Renal pelvis (tissue), 12 donors: ENCODE data around the gene DUSP3. TPM values are rescaled to one million over a fixed set of nuclear protein-coding genes. Genes with fewer than 3 reads are reported as not detected.

Experiments used
- DNase-seq: peaks from one replicate; pipeline ENCODE4 v3.0.0-alpha.2; 2013
- long read RNA-seq, 16 experiments: transcript quantifications; one replicate each; lab custom pipeline, GENCODE V29; 2026
- polyA plus RNA-seq, 3 donors: library from polyadenylated mRNA; unstranded; fragments of 120-200 nt; gene quantifications; one replicate each; pipeline ENCODE4 v1.2.1, GENCODE V29; 2013; ENCODE audit not compliant: insufficient read length in 3 of 3

DUSP3 gene
- 10 to 100 TPM; 58.0 to 59.0 (median 58.2) TPM for polyA plus RNA-seq
- long read RNA-seq, donor 1, full-length matches to known transcripts = 22 of 22 reads
- long read RNA-seq, donor 1, partial matches to known transcripts = 0 of 22 reads
- long read RNA-seq, donor 1, other reads (novel, unspliced or antisense) = 0 of 22 reads
- long read RNA-seq, donor 2, full-length matches to known transcripts = 16 of 16 reads
- long read RNA-seq, donor 2, partial matches to known transcripts = 0 of 16 reads
- long read RNA-seq, donor 2, other reads (novel, unspliced or antisense) = 0 of 16 reads
- long read RNA-seq, donor 3, full-length matches to known transcripts = 23 of 55 reads
- long read RNA-seq, donor 3, partial matches to known transcripts = 32 of 55 reads
- long read RNA-seq, donor 3, other reads (novel, unspliced or antisense) = 0 of 55 reads
- long read RNA-seq, donor 4, full-length matches to known transcripts = 22 of 22 reads
- long read RNA-seq, donor 4, partial matches to known transcripts = 0 of 22 reads
- long read RNA-seq, donor 4, other reads (novel, unspliced or antisense) = 0 of 22 reads
- long read RNA-seq, donor 5, full-length matches to known transcripts = 11 of 11 reads
- long read RNA-seq, donor 5, partial matches to known transcripts = 0 of 11 reads
- long read RNA-seq, donor 5, other reads (novel, unspliced or antisense) = 0 of 11 reads
- long read RNA-seq, donor 6, full-length matches to known transcripts = 22 of 28 reads
- long read RNA-seq, donor 6, partial matches to known transcripts = 6 of 28 reads
- long read RNA-seq, donor 6, other reads (novel, unspliced or antisense) = 0 of 28 reads
- long read RNA-seq, donor 7, full-length matches to known transcripts = 26 of 42 reads
- long read RNA-seq, donor 7, partial matches to known transcripts = 16 of 42 reads
- long read RNA-seq, donor 7, other reads (novel, unspliced or antisense) = 0 of 42 reads
- long read RNA-seq, donor 8, full-length matches to known transcripts = 7 of 7 reads
- long read RNA-seq, donor 8, partial matches to known transcripts = 0 of 7 reads
- long read RNA-seq, donor 8, other reads (novel, unspliced or antisense) = 0 of 7 reads
- long read RNA-seq, donor 9, full-length matches to known transcripts = 28 of 28 reads
- long read RNA-seq, donor 9, partial matches to known transcripts = 0 of 28 reads
- long read RNA-seq, donor 9, other reads (novel, unspliced or antisense) = 0 of 28 reads
- long read RNA-seq, donor 10, full-length matches to known transcripts = 9 of 9 reads
- long read RNA-seq, donor 10, partial matches to known transcripts = 0 of 9 reads
- long read RNA-seq, donor 10, other reads (novel, unspliced or antisense) = 0 of 9 reads
- long read RNA-seq, donor 11, full-length matches to known transcripts = 13 of 29 reads
- long read RNA-seq, donor 11, partial matches to known transcripts = 16 of 29 reads
- long read RNA-seq, donor 11, other reads (novel, unspliced or antisense) = 0 of 29 reads
- long read RNA-seq, donor 12, full-length matches to known transcripts = 32 of 32 reads
- long read RNA-seq, donor 12, partial matches to known transcripts = 0 of 32 reads
- long read RNA-seq, donor 12, other reads (novel, unspliced or antisense) = 0 of 32 reads
- long read RNA-seq, donor 13, full-length matches to known transcripts = 12 of 12 reads
- long read RNA-seq, donor 13, partial matches to known transcripts = 0 of 12 reads
- long read RNA-seq, donor 13, other reads (novel, unspliced or antisense) = 0 of 12 reads
- long read RNA-seq, donor 14 = 0 reads
- long read RNA-seq, donor 15 = 0 reads
- long read RNA-seq, donor 16, full-length matches to known transcripts = 24 of 31 reads
- long read RNA-seq, donor 16, partial matches to known transcripts = 7 of 31 reads
- long read RNA-seq, donor 16, other reads (novel, unspliced or antisense) = 0 of 31 reads

- peak; percentile 94 for DNase-seq
Observed at GRCh38 chr17:43778337-43779144, at the start of gene DUSP3. Gene DUSP3 (minus strand): TSS chr17:43778977. CDS start chr17:43778924, 53 bp downstream.

- no peak for DNase-seq
Observed at GRCh38 chr17:43827596-43827995, 48.8 kb upstream of the DUSP3 start.

GRCh38 chr17:43826206-43826605 is 47.4 kb upstream of the DUSP3 start:
- no peak for DNase-seq

GRCh38 chr17:43825567-43825966 is 46.8 kb upstream of the DUSP3 start:
- no peak for DNase-seq

- DNase-seq = no peak
Observed at GRCh38 chr17:43823350-43824084, 44.7 kb upstream of the DUSP3 start.

GRCh38 chr17:43822570-43823190 is 43.9 kb upstream of the DUSP3 start:
- no peak for DNase-seq

- DNase-seq = no peak
Observed at GRCh38 chr17:43820759-43821158, 42.0 kb upstream of the DUSP3 start.

GRCh38 chr17:43818966-43819365 is 40.2 kb upstream of the DUSP3 start:
- no peak for DNase-seq

GRCh38 chr17:43817826-43818225 is 39.0 kb upstream of the DUSP3 start:
- no peak for DNase-seq

- DNase-seq = no peak
Observed at GRCh38 chr17:43816336-43817320, 37.9 kb upstream of the DUSP3 start.

GRCh38 chr17:43814714-43815113 is 35.9 kb upstream of the DUSP3 start:
- DNase-seq = no peak

- no peak for DNase-seq
Observed at GRCh38 chr17:43814026-43814425, 35.2 kb upstream of the DUSP3 start.

GRCh38 chr17:43813386-43813785 is 34.6 kb upstream of the DUSP3 start:
- no peak for DNase-seq

GRCh38 chr17:43812396-43813265 is 33.9 kb upstream of the DUSP3 start:
- DNase-seq = no peak

- no peak for DNase-seq
Observed at GRCh38 chr17:43810823-43811222, 32.0 kb upstream of the DUSP3 start.

- no peak for DNase-seq
Observed at GRCh38 chr17:43810226-43810715, 31.5 kb upstream of the DUSP3 start.
